ENCODE data around the gene OPRD1.

Gene OPRD1

DNA sequence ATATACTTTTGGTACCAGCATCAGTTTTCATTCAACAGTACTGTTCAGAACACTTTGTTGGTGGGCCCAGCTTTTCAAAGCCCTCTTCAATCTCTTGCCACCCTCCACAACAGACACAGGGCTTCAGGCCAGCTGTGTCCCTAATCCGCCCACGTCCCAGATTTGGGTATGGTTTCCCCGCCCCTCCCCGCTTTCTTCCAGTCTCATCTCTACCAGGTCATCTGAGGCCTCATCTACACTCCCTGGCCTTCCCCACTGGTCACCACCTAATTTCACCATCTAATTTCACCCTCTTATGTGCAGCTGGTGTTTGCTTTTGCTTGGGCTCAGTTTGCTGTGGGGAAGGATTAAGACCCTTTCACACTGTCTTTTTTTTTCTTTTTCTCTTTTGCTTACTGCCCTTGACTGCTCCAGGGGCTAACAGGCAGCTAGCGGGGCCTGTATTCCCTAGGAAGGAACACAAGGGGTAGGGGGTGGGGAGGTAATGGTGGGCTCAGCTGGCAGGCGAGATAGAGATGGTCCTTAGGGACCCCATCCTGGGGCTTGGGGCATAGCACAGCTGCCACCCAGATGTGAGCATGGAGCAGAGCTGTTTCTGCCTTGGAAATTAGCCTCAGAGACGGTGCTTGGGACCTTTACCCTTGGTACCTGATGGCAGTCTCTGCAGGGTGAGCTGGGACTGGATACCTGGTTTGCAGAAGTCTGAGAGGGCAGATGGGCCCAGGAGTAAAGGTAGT lies 98.6 kb downstream of the OPRD1 start:
- no peak for DNase-seq (ENCODE audit: low spot score)

DNA sequence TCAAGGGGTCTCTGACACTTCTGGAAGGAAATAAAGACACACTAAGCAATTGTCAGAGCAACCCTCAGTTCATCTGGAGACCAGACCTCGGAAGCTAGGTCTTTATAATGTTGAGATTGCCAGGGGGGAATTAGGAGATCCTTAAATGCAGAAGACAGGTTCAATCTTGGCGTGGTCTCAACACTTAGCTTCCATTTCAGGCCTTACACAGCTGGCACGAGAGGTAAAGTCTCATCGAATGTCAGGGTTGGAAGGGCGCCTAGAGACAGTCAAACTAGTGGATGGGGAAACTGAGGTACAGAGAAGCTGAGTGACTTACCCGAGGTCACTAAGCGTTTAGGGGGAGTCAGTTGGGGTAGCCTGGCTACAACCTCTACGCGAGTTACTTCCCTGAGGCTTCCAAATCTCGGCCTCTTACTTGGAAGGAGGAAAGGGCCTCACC lies 101.8 kb downstream of the OPRD1 start:
- no peak for DNase-seq (ENCODE audit: low spot score)

DNA sequence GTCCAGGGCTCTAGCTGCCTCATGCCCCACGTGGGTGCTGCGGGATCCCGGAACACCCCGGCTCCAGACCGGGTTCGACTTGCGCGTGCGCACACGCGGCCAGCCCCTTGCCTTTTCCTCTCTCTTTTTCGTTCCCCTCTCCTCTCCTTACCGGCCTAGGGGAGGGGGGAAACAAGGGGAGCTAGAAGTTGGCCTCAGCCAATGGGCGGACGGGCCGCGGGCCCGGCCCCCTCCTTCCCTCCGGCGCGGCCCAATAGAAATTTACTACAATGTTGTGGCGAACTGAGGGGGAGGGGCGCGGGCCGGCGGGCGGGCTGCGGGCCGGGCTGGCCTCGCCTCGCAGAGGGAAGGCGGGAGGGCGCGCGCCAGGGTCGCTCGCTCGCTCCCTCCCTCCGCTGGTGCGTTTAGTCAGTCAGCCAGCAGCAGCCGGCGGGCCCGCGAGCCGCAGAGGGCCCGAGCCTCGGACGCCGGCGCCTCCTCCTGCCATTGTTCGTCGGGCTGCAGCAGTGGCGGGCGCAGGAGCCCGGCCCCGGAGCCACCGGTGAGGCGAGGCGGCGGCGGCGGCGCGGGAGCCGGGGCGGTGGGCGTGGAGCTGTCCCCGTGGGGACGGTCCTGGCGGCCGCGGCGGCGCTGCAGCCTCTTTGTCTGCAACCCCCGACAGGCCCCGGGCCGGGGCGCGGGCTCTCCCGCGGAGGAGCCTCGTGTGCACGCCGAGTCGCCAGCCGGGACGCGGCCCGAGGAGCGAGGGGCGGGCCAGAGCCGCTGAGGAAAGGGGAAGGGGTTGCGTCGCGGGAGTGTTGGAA lies 102.5 kb downstream of the OPRD1 start, which contains the start of gene EPB41:
Gene EPB41 (plus strand): TSS at position 342 of the 803 bp plus-strand sequence. CDS start 72,869 bp downstream, outside the sequence.
- peak; percentile 92 for DNase-seq (ENCODE audit: low spot score)

DNA sequence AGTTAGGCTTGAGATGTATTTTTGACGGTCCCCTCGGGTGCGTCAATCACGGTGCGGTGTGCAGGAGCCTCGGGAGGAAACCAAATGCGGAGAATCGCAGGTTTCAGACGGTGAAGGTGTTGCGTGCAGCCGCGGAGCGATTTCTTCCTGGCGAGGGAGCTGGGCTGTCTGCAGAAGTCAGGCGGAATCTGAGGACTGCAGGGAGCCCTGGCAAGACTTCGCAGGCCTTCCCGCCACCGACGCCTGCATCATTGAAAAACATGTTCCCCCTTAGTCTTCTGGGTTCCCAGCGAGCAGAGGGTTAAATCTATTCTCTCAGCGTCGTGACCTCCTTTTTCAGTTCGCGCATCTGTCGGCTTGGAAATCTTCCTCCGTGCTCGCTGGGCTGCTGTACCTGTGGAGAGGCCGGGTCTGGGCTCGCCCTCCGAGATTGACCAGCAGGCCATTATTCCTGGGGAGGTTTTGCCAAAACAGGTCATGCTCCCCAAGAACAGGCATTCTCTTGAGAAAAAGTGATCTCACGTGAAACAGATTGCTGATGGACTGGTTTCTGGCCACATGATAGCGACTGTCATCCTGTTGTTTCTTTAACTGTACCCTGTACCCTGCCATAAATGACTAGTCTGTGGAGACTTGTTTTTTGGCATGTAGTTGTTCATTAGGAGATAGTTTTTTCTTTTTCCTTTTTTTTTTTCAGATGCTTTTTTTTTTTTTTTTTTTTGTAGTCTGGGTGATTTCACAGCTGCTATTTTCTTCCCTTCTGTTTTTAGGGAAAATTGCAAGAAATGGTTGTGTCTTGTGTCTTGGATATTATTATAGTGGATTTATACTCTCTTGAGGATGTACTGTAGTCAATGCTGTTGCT lies 103.3 kb downstream of the OPRD1 start:
- peak; percentile 45 for DNase-seq (ENCODE audit: low spot score)

DNA sequence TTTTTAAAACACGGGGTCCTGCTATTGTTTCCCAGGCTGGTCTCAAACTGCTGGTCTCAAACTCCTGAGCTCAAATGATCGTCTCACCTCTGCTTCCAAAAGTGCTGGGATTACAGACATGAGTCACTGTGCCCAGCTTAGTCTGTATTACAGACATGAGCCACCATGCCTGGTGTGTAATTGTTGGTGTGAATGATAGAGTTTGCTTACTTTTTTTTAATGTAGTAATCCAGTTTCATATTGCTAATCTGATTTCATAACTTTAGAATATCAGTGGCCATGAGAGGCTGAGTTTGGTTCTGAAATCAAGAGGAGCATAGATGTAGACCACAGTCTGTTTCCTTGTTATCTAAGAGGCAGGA lies 105.8 kb downstream of the OPRD1 start:
- DNase-seq (ENCODE audit: low spot score), result peak; percentile 38
